GM12891 (cell line): ENCODE results near the gene RNF169.

ENCODE experiments used
- PAX5 ChIP-seq: IDR thresholded peaks from 2 replicates; pipeline ENCODE4 v1.6.1; 2011; ENCODE audit warnings: low read length, moderate library complexity, mild to moderate bottlenecking; ENCODE audit not compliant: insufficient read depth, severe bottlenecking
- POLR2A ChIP-seq: IDR thresholded peaks from 2 replicates; pipeline ENCODE4 v1.6.1; 2011; ENCODE audit warnings: low read depth, low read length, control low read depth

- TF ChIP-seq PAX5 (no peak), POLR2A (no peak)
Measured at GRCh38 chr11:74709175-74709574, 39.5 kb upstream of the RNF169 start.
